ENCODE data around the gene CCDC15. TPM values are rescaled to one million over a fixed set of nuclear protein-coding genes. Genes with fewer than 3 reads are reported as not detected.
"Not testable (repeated sequence)": the region's sequence is repeated elsewhere in the genome, so short reads cannot be mapped to it uniquely, and the experiment has no call there.

The CCDC15 gene
- total and polyA plus RNA-seq, 2 of the 13 experiments (the other 11 are each of a cell fraction or from before 2014, with no cell fraction given) = 2.2 to 4.6 TPM

- TF ChIP-seq NFYB (CRISPR knock-in tag; IDR thresholded peaks at IDR 0.05) (no peak), PRPF4 (IDR thresholded peaks at IDR 0.05; ENCODE audit: low read depth, low read length, poor library complexity, severe bottlenecking) (no peak), MAF1 (CRISPR knock-in tag; IDR thresholded peaks at IDR 0.05; ENCODE audit: borderline replicate concordance) (no peak)
Observed at GRCh38 chr11:124961972-124962609, 8.1 kb downstream of the CCDC15 start (continued).

DNA sequence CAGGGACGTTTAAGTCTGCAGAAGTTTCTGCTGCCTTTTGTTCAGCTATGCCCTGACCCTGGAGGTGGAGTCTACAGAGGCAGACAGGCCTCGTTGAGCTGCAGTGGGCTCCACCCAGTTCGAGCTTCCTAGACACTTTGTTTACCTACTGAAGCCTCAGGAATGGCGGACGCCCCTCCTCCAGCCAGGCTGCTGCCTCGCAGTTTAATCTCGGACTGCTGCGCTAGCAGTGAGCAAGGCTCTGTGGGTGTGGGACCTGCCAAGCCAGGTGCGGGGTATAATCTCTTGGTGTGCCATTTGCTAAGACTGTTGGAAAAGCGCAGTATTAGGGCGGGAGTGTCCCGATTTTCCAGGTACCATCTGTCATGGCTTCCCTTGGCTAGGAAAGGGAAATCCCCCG, 14.2 kb downstream of the CCDC15 start:
- H4K20me1 ChIP-seq (ENCODE audit: insufficient read depth, low read length); BruUV-seq (replicated peaks); H3K9ac ChIP-seq (ENCODE audit: insufficient read depth, low read depth, low read length); H3K9me3 ChIP-seq (ENCODE audit: low read length); H3K36me3 ChIP-seq (replicated peaks in 1 of 2; ENCODE audit: control insufficient read depth in 1 of 2, insufficient read depth in 2 of 2, low read length in 2 of 2); FAIRE-seq; H2AFZ ChIP-seq (ENCODE audit: low read length); CTCF ChIA-PET (ENCODE audit: low intra/inter-chr PET ratio, low total read pairs); H3K27ac ChIP-seq (ENCODE audit: extremely low read length, insufficient read depth, low read length); intact Hi-C loops (cut with micrococcal nuclease; ENCODE audit: unreplicated experiment); H3K79me2 ChIP-seq (ENCODE audit: insufficient read depth, low read length); H3K4me2 ChIP-seq (ENCODE audit: low read depth, low read length); H3K4me1 ChIP-seq (ENCODE audit: insufficient read depth, low read length); H3K27me3 ChIP-seq (ENCODE audit: control insufficient read depth in 1 of 2, insufficient read depth in 2 of 2, low read length in 2 of 2); in situ Hi-C loops (cut with HindIII; ENCODE audit: extremely low pct_ligation_motif_present, low pct_unique_long_range_greater_than_20kb); ATAC-seq; POLR2A ChIA-PET; H3K4me3 ChIP-seq (replicated peaks in 1 of 3; ENCODE audit: insufficient read depth in 1 of 3, low read depth in 2 of 3, low read length in 3 of 3); DNase-seq (ENCODE audit: low spot score): not testable (repeated sequence)
- WGBS (ENCODE audit: low lambda C conversion rate) = 95% methylated on average over 8 of the region's 13 CpGs

- POLR2A ChIA-PET = interaction anchor here (1.3 kb wide), 1 partner anchor 144 kb away, joined by 3 read pairs; no protein-coding TSS in a partner anchor
- H4K20me1 ChIP-seq (ENCODE audit: insufficient read depth, low read length) = no peaks in the 10 kb centered on the region
- FAIRE-seq = no peak
Observed at GRCh38 chr11:124970925-124971324, 16.9 kb downstream of the CCDC15 start.

More at GRCh38 chr11:124970925-124971324, 16.9 kb downstream of the CCDC15 start:
- no peaks in the 10 kb centered on the region for H3K9me3 ChIP-seq (ENCODE audit: low read length)
- H3K27me3 ChIP-seq (ENCODE audit: control insufficient read depth in 1 of 2, insufficient read depth in 2 of 2, low read length in 2 of 2) = no peaks in the 10 kb centered on the region
- H3K27ac ChIP-seq (ENCODE audit: extremely low read length, insufficient read depth, low read length) = no peak overlapping the region
- CTCF ChIA-PET (ENCODE audit: low intra/inter-chr PET ratio, low total read pairs) = interaction anchor here (1.1 kb wide), 1 partner anchor 170 kb away, joined by 3 read pairs; no protein-coding TSS in a partner anchor
- BruUV-seq (replicated peaks) = no TSS peak
- no peak overlapping the region for H3K4me2 ChIP-seq (ENCODE audit: low read depth, low read length)
- DNase-seq (ENCODE audit: low spot score) (peak; percentile 27), ATAC-seq (peak; percentile 86)
- no peak overlapping the region for H3K4me3 ChIP-seq (replicated peaks in 1 of 3; ENCODE audit: insufficient read depth in 1 of 3, low read depth in 2 of 3, low read length in 3 of 3)
- TF ChIP-seq STAG1 (CRISPR knock-in tag; IDR thresholded peaks at IDR 0.05) (peak; percentile 57), RORA (CRISPR knock-in tag; IDR thresholded peaks at IDR 0.05) (no peak), CTCF (CRISPR knock-in tag; IDR thresholded peaks at IDR 0.05) (peak; percentile 55)
- H2AFZ ChIP-seq (ENCODE audit: low read length) = no peak overlapping the region
- WGBS (ENCODE audit: low lambda C conversion rate) = 67% methylated on average over 2 of the region's 2 CpGs
- H3K36me3 ChIP-seq (replicated peaks in 1 of 2; ENCODE audit: control insufficient read depth in 1 of 2, insufficient read depth in 2 of 2, low read length in 2 of 2) = no peaks in the 10 kb centered on the region
- H3K4me1 ChIP-seq (ENCODE audit: insufficient read depth, low read length) = no peaks in the 10 kb centered on the region
- intact Hi-C loops (cut with micrococcal nuclease; ENCODE audit: unreplicated experiment) = loop anchor here (2.0 kb wide), 1 partner anchor 170 kb away; no protein-coding TSS in a partner anchor
- no peak overlapping the region for H3K9ac ChIP-seq (ENCODE audit: insufficient read depth, low read depth, low read length)
- no peaks in the 10 kb centered on the region for H3K79me2 ChIP-seq (ENCODE audit: insufficient read depth, low read length)
- in situ Hi-C loops (cut with HindIII; ENCODE audit: extremely low pct_ligation_motif_present, low pct_unique_long_range_greater_than_20kb) = loop anchor here (10.0 kb wide), 1 partner anchor 174 kb away; no protein-coding TSS in a partner anchor

Data from HepG2 (cell line).